ENCODE measurements around the gene LAMP1.

DNA sequence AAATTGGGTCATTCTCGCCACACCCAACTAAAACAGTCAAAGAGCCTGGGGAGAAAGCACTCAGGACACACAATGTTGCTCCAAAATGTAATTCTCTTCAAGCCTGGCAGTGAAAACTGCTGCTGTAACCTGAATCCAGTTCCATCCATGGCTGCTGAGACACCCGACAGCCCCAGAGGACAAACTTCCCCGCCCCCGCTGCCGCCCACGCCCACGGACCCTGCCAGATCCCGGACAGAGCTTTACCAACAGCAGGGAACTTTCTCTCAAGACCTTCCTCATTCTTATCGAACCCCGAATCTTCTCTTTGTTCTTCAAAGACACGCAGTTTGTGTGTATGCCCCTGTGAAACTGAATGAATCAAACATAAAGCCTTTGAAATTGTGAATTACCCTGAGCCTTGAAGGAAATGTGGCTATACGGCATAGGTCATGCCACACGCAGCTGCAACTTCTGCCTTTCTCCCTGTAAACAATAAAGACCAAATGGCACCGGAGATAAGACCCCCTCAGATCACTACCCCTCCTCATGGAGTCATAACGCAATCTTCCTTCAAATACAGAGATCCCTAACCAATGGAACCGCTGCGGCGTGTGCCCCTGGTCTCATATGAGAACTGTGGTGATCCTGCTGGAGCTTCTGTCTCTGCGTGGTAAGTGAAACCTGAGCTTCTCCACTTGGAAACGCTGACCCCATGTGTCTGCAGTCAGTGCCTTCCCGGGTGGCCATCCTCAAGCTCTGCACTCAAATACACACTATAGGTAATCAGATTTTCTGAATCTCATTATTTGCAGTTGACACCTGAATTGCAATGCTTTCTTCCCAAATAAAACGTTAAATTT, 4.8 kb upstream of the LAMP1 start:
- TF ChIP-seq, protein P1, sequence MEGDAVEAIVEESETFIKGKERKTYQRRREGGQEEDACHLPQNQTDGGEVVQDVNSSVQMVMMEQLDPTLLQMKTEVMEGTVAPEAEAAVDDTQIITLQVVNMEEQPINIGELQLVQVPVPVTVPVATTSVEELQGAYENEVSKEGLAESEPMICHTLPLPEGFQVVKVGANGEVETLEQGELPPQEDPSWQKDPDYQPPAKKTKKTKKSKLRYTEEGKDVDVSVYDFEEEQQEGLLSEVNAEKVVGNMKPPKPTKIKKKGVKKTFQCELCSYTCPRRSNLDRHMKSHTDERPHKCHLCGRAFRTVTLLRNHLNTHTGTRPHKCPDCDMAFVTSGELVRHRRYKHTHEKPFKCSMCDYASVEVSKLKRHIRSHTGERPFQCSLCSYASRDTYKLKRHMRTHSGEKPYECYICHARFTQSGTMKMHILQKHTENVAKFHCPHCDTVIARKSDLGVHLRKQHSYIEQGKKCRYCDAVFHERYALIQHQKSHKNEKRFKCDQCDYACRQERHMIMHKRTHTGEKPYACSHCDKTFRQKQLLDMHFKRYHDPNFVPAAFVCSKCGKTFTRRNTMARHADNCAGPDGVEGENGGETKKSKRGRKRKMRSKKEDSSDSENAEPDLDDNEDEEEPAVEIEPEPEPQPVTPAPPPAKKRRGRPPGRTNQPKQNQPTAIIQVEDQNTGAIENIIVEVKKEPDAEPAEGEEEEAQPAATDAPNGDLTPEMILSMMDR (IDR thresholded peaks at IDR 0.05) = no peak
- no peak for TF ChIP-seq POLR2A (IDR thresholded peaks at IDR 0.05)
